Mesenteric fat pad (tissue), 1 donor: ENCODE data around the gene SSH3. TPM values are rescaled to one million over a fixed set of nuclear protein-coding genes. Genes with fewer than 3 reads are reported as not detected.

ENCODE experiments used
- DNase-seq: peaks from one replicate; pipeline ENCODE4 v3.0.0-alpha.2; 2020; ENCODE audit warnings: low spot score
- total RNA-seq: library from RNA; stranded (reverse); fragmentation: NEBNext Ultra II Directional; extraction: Animal tissue kit (Norgen Biotek cat#: 25700); gene quantifications from one replicate; pipeline ENCODE4 v1.2.1, GENCODE V29; 2021
- donor health status: DM: yes; HTN: yes; CAD: no.

Gene SSH3
- total RNA-seq, 1 donor from 2014 or later, result 19.9 TPM

DNA sequence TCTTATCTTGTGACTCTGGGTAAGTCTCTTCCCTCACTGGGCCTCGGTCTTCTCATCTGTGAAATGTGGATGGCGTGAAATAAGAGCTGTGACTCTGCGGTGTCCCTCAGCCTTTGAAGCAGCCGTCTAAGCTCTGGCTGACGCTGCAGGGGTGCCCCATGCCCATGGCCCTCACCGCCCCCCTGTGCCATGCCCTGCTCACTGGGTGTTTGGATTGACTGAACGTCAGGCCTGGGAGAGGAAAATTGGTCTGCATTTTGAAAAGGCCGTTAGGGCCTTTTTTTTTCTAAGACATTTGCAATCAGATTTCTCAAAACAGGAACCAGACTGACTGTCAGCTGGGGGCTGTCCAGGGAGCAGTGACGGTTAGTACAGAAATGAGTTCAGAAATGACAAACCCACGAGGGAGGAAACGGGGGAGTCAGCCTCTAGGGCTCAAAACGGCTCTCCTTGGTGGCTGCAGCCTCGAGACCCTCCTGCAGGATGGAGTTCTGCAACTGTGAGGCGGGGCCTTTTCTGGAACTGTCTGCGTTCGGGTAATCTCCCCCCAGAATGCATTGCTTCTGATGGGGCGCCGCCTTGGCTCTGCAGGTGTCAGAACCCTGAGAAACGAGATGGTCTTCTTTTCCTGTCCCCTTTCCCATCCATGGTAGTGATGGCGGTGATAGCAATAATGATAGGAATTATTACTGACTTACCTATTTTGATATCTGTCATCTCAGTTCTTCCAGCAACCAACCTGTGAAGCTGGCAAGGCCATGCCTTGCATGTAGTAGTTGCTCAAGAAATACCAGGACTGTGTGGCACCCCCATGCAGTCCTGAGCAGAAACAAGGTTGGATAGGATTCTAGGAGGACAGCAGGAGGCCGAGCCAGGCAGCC, 35.0 kb upstream of the SSH3 start:
- DNase-seq, result no peak

GRCh38 chr11:67268962-67269268, 34.4 kb upstream of the SSH3 start:
- no peak for DNase-seq

DNA sequence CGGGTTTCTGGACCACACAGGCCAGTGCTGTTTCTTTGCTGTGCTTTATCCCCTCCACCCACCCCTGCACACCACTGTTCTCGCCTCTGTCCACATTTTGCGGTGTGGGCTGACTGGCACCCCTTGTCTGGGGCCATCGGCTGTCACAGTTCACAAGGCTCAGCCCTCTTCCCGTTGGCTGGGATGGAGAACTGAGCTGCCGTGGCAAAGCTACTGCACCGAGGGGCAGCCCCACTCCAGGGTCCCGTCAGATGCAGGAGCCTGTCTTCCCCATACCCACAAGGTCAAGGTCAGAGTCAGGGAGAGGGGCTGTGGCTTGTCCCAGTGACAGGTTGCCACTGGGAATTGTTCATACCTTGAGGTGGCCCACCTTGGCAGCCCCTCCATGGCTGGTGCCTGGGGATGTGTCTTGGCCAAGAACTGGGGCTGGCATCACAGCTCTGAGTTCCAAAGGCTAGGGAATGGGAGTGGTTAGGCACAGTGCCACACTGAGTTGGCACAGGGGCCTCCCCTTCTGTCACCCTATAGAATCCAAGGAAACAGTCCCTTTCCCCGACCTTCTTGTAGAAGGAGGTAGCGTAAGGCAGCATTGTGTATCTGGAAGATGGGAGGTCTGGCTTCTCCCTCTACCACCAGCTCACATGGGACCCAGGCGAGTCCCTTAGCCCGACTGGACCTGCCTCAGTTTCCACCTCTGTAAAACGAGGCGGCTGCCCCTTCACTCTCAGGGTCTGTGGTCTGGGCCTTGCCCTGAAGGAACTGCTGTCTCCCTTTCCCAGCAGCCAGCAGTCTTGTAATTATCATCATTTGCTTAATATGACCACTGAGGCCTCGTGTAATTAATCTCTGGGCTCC, 33.7 kb upstream of the SSH3 start:
- DNase-seq, result no peak

- DNase-seq, result peak; percentile 57
Observed at GRCh38 chr11:67270256-67271204, 32.8 kb upstream of the SSH3 start.

- no peak for DNase-seq
Observed at GRCh38 chr11:67271205-67271540, 32.2 kb upstream of the SSH3 start.

- peak; percentile 84 for DNase-seq
Observed at GRCh38 chr11:67271541-67272284, 31.6 kb upstream of the SSH3 start.

- peak; percentile 82 for DNase-seq
Observed at GRCh38 chr11:67272327-67273259, 30.7 kb upstream of the SSH3 start.

- peak; percentile 79 for DNase-seq
Observed at GRCh38 chr11:67273260-67273990, 29.9 kb upstream of the SSH3 start.

GRCh38 chr11:67274768-67275605, 28.3 kb upstream of the SSH3 start:
- no peak for DNase-seq

DNA sequence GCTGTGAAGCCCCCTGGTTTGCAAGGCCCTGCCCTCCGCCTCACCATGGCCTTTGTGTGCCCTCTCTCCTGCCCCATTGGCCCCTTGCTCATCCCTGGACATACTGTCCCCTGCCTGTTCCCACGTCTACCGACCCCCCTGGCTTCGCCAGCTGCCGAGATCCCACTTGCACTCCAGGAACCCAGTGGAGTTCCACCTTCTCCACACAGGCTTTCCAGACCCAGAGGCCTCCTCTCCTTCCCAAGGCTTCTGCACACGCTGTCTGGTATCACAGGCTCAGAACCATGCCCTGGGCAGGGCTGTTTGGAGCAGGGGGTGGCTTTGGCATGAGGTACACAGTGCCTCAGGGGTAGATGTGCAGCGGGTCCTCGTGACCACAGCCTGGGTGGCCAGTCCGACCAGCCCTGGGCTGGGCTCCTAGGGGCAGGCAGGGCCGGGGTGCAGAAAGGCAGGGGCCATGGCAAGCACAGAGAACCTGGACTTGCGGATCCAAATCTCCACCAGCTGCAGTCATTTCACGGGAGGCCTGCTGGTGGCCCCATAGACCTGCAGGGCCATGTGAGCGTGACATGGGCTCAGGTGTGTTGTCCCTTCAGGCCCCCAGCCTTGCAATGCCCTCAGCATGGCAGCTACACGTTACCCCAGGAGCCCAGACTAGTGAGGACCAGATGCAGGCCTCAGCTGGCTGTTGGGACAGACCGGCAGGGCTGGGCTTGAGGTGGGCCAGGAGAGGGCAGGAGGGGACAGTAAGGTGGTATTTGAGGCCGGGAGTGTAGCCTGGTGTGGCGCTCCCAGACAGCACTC, 27.5 kb upstream of the SSH3 start:
- DNase-seq, result no peak

DNA sequence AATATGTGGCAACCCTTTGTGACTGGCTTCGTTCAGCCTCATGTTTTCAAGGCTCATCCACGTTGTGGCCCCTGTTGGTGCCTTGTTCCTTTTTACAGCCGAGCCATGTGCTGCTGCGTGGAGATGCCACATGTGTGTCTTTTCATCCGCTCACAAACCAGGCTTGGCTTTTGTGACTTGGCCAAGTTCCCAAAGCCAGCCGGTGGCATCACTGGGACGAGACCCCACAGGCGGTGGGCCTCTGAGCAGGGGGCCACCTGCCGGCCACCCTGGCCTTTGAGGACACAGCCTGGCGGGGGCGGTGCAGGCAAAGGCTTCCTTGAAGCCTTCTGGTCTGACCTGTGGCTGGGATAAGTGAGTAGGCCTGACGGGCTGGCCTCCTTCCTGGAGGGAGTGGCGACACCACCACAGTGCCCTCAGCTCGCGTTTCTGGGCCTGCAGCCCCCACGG, 26.5 kb upstream of the SSH3 start:
- no peak for DNase-seq

- DNase-seq, result peak; percentile 95
Observed at GRCh38 chr11:67277231-67277961, 25.9 kb upstream of the SSH3 start.

DNA sequence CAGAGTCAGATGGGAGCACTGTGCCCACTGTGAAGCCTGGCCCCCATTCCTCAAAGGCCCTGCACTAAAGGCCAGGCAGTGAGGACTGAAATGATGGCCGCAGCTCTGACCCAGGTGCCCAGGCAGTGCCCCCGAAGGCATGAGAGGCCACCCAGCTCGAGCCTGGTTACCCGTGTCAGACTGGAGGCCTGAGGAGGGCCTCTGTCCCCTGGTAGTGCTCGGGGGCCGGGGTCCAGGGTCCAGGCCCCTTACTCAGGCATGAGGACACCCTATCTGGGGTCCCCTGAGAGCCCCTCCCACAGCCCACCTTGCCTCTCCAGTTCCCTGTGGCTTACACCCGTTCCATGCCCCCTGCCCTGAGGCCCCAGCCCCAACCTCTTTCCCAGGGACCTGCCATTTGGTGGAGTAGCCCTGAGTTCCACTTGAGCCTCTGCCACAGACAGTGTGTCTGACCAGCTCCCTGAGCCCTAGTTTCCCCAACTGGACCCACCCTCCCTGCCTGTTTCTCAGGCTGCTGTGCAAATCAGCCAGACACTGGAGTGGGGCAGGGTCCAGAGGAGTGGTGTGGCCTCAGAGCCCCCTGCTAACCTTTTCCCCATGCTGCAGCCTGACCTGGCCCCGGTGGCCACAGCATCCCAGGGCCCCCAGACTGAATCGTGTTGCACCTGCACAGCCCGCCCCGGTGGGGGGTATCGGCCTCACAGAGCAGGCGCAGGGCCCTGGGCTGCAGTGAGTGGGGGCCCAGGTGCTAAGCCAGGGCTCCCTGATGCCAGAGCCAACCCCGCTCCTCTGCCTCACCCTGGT, 25.0 kb upstream of the SSH3 start:
- no peak for DNase-seq

DNA sequence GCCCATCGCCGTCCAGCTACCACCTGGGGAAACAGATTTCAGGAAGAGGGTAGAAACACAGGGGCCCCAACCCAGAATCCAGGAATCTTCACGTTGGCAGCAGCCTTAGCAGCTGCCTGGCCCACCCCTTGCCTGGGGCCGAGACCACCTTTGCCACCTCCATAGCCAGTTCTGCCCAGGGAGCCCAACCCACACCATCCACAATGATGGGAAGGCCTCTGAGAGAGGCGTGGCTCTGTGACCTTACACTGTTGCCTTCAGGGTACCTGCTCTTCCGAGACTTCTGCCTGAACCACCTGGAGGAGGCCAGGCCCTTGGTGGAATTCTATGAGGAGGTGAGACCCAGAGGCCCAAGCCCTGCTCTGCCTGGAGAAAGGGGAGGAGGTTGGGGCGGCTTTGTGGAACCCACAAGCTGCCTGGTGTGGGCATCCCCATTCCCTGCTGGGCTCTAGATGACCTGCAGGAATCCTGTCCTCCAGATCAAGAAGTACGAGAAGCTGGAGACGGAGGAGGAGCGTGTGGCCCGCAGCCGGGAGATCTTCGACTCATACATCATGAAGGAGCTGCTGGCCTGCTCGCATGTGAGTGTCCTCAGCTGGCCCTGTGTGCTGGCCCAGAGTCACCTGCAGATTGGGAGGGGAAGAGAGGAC, 24.3 kb upstream of the SSH3 start:
- DNase-seq, result no peak
